ENCODE measurements around the gene TREH. TPM values are rescaled to one million over a fixed set of nuclear protein-coding genes. Genes with fewer than 3 reads are reported as not detected.

TREH gene
- total RNA-seq, 1 experiment from 2014 or later, result not detected

DNA sequence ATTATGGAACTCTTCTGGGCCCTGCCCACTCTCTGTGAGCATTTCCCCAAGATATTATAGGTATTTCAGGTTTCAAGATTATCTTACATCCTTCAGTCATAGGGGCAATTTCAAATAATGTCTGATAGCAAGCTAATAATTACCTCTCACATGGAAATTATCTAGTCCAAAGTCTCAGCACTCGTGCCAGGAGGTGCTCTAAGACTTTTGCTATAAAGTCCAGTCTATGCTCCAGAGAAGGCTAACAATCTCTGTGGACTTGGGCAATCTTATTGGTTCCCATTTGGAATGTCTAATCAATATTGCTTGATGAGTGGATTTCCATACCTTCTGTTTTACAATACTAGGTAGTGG, 5.4 kb downstream of the TREH start:
- Histone ChIP-seq H2BK120ac (ENCODE audit: low read depth, low read length, poor library complexity, severe bottlenecking) (no peak overlapping the region), H2AFZ (ENCODE audit: low read length) (no peak overlapping the region), H3K9me3 (ENCODE audit: control insufficient read depth, low read depth, low read length) (no peaks in the 10 kb centered on the region), H2AK5ac (ENCODE audit: insufficient read length, low read length) (no peak overlapping the region), H3K4me1 (ENCODE audit: insufficient read depth, low read length) (no peaks in the 10 kb centered on the region), H4K91ac (ENCODE audit: insufficient read length, low read depth, low read length) (no peak overlapping the region), H3K14ac (ENCODE audit: insufficient read depth, low read length) (no peak overlapping the region), H2BK15ac (ENCODE audit: low read depth, low read length) (no peak overlapping the region), H3K9ac (ENCODE audit: extremely low read depth, insufficient read length, low read length) (no peak overlapping the region), H3K27ac (ENCODE audit: insufficient read length, low read depth, low read length) (no peak overlapping the region), H3K4ac (ENCODE audit: low read depth, low read length) (no peak overlapping the region), H4K20me1 (ENCODE audit: control insufficient read depth, insufficient read depth, insufficient read length) (no peaks in the 10 kb centered on the region), H3K27me3 (ENCODE audit: insufficient read depth, low read length) (no peaks in the 10 kb centered on the region; the same call in 1 of the 2 replicates), H3K23ac (ENCODE audit: insufficient read length, low read depth, low read length) (no peak overlapping the region), H4K5ac (ENCODE audit: insufficient read length, low read depth, low read length) (no peak overlapping the region), H3K23me2 (ENCODE audit: insufficient read length, low read depth, low read length, poor library complexity, severe bottlenecking) (no peaks in the 10 kb centered on the region), H3K79me1 (ENCODE audit: insufficient read depth, low read depth, low read length, poor library complexity, severe bottlenecking) (no peaks in the 10 kb centered on the region), H2BK5ac (ENCODE audit: insufficient read length, low read length) (no peak overlapping the region), H3K79me2 (ENCODE audit: insufficient read depth, low read length) (no peaks in the 10 kb centered on the region), H4K8ac (replicated peaks; ENCODE audit: insufficient read length, low read depth, low read length) (no peak overlapping the region), H3T11ph (ENCODE audit: low read length) (no peak overlapping the region), H3K18ac (ENCODE audit: insufficient read length, low read depth, low read length) (no peak overlapping the region), H3K4me2 (ENCODE audit: insufficient read depth, insufficient read length, low read length) (no peak overlapping the region), H2BK20ac (ENCODE audit: low read depth, low read length, poor library complexity, severe bottlenecking) (no peak overlapping the region), H2BK12ac (ENCODE audit: insufficient read length, low read depth, low read length) (no peak overlapping the region), H3K56ac (ENCODE audit: insufficient read length, low read depth, low read length) (no peak overlapping the region)
- H3K27me3 Mint-ChIP-seq (ENCODE audit: low read depth), result peaks cover 6% of the 10 kb centered on the region
- peaks cover 4 to 7% (median 6%) of the 10 kb centered on the region in 3 experiments; a peak in 5 of 7 replicates for H3K36me3 Mint-ChIP-seq (ENCODE audit: insufficient read depth in 1 of 3, low read depth in 3 of 3)
- no CpG with 5 or more reads among the region's 1 CpG for WGBS (ENCODE audit: extremely low coverage, insufficient read length, low lambda C conversion rate)
- TF ChIP-seq, protein P1, sequence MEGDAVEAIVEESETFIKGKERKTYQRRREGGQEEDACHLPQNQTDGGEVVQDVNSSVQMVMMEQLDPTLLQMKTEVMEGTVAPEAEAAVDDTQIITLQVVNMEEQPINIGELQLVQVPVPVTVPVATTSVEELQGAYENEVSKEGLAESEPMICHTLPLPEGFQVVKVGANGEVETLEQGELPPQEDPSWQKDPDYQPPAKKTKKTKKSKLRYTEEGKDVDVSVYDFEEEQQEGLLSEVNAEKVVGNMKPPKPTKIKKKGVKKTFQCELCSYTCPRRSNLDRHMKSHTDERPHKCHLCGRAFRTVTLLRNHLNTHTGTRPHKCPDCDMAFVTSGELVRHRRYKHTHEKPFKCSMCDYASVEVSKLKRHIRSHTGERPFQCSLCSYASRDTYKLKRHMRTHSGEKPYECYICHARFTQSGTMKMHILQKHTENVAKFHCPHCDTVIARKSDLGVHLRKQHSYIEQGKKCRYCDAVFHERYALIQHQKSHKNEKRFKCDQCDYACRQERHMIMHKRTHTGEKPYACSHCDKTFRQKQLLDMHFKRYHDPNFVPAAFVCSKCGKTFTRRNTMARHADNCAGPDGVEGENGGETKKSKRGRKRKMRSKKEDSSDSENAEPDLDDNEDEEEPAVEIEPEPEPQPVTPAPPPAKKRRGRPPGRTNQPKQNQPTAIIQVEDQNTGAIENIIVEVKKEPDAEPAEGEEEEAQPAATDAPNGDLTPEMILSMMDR (conservative IDR thresholded peaks at IDR 0.05), result no peak
- DNase-seq, result no peak
- H3K27ac Mint-ChIP-seq, result no peak overlapping the region
- peaks cover 1 to 4% of the 10 kb centered on the region in 2 experiments for H3K4me1 Mint-ChIP-seq
- H3K9me3 Mint-ChIP-seq, result peaks cover 21 to 33% of the 10 kb centered on the region in 2 experiments
- no peak overlapping the region for H3K4me3 Mint-ChIP-seq

All from H9 (cell line).